Endothelial cell of umbilical vein (primary cell): ENCODE measurements around the gene SKAP1. TPM values are rescaled to one million over a fixed set of nuclear protein-coding genes. Genes with fewer than 3 reads are reported as not detected.

Experiments used
- BruUV-seq: library from RNA; stranded (reverse); fragments of 400-500 nt; replicated peaks from 2 replicates; lab custom pipeline; 2021; lab: Mats Ljungman, UMichigan
- CTCF ChIA-PET: fragments of 300-600, 350-600 bp; sonication (Branson Sonifier 250); formaldehyde crosslinking; loops from one replicate; lab custom pipeline; 2021; ENCODE audit warnings: antibody characterized with exemption, inconsistent platforms; lab: Charles Lee
- POLR2A ChIA-PET: fragments of 300-600, 350-600 bp; sonication (Branson Sonifier 250); formaldehyde crosslinking; loops from one replicate; lab custom pipeline; 2021; ENCODE audit warnings: antibody characterized with exemption, inconsistent platforms; lab: Charles Lee
- DNase-seq: peaks from one replicate; pipeline ENCODE4 v3.0.0-alpha.2; 2011; ENCODE audit warnings: low read depth, low spot score
- FAIRE-seq: peaks from 2 replicates; lab custom pipeline; 2011; peaks lifted over from hg19 to GRCh38; lab: Jason Lieb, UNC
- H2AFZ ChIP-seq: 2 replicates; pipeline ENCODE4 v1.6.0; 2012; ENCODE audit warnings: low read depth, low read length, control low read depth, inconsistent platforms
- H3K27ac ChIP-seq: 2 replicates; pipeline ENCODE4 v1.5.1; 2011; ENCODE audit warnings: low read depth, mild to moderate bottlenecking, control low read depth, low read length, moderate library complexity; ENCODE audit not compliant: insufficient read depth
- H3K27me3 ChIP-seq, 2 experiments: 2 replicates each; pipeline versions ENCODE4 v1.6.0 to v1.6.1; 2011; ENCODE audit warnings: low read length in 2 of 2, mixed read lengths in 1 of 2; ENCODE audit not compliant: control insufficient read depth in 2 of 2, insufficient read depth in 2 of 2
- H3K36me3 ChIP-seq, 2 experiments: 2 replicates in 1 of 2; 3 replicates in 1 of 2; pipeline ENCODE4 v1.5.1; 2011; ENCODE audit warnings: low read length in 2 of 2, mild to moderate bottlenecking in 1 of 2, moderate library complexity in 1 of 2; ENCODE audit not compliant: control insufficient read depth in 2 of 2, insufficient read depth in 2 of 2; ENCODE audit errors: extremely low read depth in 1 of 2
- H3K4me1 ChIP-seq: 3 replicates; pipeline ENCODE4 v1.5.1; 2011; ENCODE audit warnings: mild to moderate bottlenecking, low read length; ENCODE audit not compliant: control insufficient read depth, insufficient read depth; ENCODE audit errors: extremely low read depth
- H3K4me2 ChIP-seq: 2 replicates; pipeline ENCODE4 v1.6.1; 2011; ENCODE audit warnings: low read length, control low read depth, mixed read lengths; ENCODE audit not compliant: insufficient read depth
- H3K4me3 ChIP-seq, 3 experiments: fragments of 200-600 bp in 1 of 3; sonication (generic), shearing (Covaris generic) in 1 of 3; replicated peaks in 1 of 3; 2 replicates each; pipeline ENCODE4 v1.5.1; 2011 to 2016; ENCODE audit warnings: control low read depth in 3 of 3, low read length in 3 of 3, mild to moderate bottlenecking in 2 of 3, inconsistent platforms in 1 of 3, low read depth in 1 of 3, moderate library complexity in 1 of 3; ENCODE audit not compliant: insufficient read depth in 1 of 3
- H3K79me2 ChIP-seq: 2 replicates; pipeline ENCODE4 v1.6.0; 2012; ENCODE audit warnings: low read length, inconsistent platforms; ENCODE audit not compliant: control insufficient read depth, insufficient read depth
- H3K9ac ChIP-seq: replicated peaks from 2 replicates; pipeline ENCODE3; 2011; ENCODE audit warnings: low read length, control low read depth; ENCODE audit not compliant: insufficient read depth; ENCODE audit errors: extremely low read depth
- H3K9me1 ChIP-seq: replicated peaks from 3 replicates; pipeline ENCODE4 v1.6.0; 2011; ENCODE audit warnings: mild to moderate bottlenecking, low read length; ENCODE audit not compliant: control insufficient read depth, insufficient read depth; ENCODE audit errors: extremely low read depth
- H3K9me3 ChIP-seq: replicated peaks from 2 replicates; pipeline ENCODE4 v1.5.1; 2012; ENCODE audit warnings: low read length, inconsistent platforms; ENCODE audit not compliant: control insufficient read depth, insufficient read depth
- H4K20me1 ChIP-seq: replicated peaks from 2 replicates; pipeline ENCODE3; 2011; ENCODE audit warnings: mild to moderate bottlenecking, low read length; ENCODE audit not compliant: control insufficient read depth, insufficient read depth; ENCODE audit errors: extremely low read depth
- EZH2 ChIP-seq: IDR thresholded peaks from 2 replicates; pipeline ENCODE4 v1.6.1; 2012; ENCODE audit warnings: borderline replicate concordance, low read depth, mild to moderate bottlenecking, moderate library complexity, low read length, inconsistent platforms; ENCODE audit not compliant: severe bottlenecking
- FOS ChIP-seq: IDR thresholded peaks from 2 replicates; pipeline ENCODE4 v1.6.1; 2011; ENCODE audit warnings: mild to moderate bottlenecking, low read length, moderate library complexity, borderline replicate concordance; ENCODE audit not compliant: insufficient read depth
- GATA2 ChIP-seq: IDR thresholded peaks from 2 replicates; pipeline ENCODE4 v1.7.0; 2011; ENCODE audit warnings: low read depth, mild to moderate bottlenecking, moderate library complexity, mixed read lengths, low read length; ENCODE audit not compliant: insufficient read length, insufficient read depth
- JUN ChIP-seq: IDR thresholded peaks from 2 replicates; pipeline ENCODE4 v1.6.1; 2011; ENCODE audit warnings: borderline replicate concordance, low read depth; ENCODE audit not compliant: insufficient read length, insufficient read depth
- MYC ChIP-seq: IDR thresholded peaks from one replicate; pipeline ENCODE4 v1.6.1; 2011; ENCODE audit warnings: mild to moderate bottlenecking, low read depth, low read length
- POLR2A ChIP-seq: IDR thresholded peaks from 2 replicates; pipeline ENCODE4 v1.6.1; 2012; ENCODE audit warnings: low read depth, mild to moderate bottlenecking, control low read depth, low read length
- POLR2AphosphoS5 ChIP-seq: IDR thresholded peaks from 2 replicates; pipeline ENCODE4 v1.6.1; 2012; ENCODE audit warnings: low read depth, mild to moderate bottlenecking, control low read depth, low read length, moderate library complexity; ENCODE audit not compliant: insufficient read depth
- dilution Hi-C: fragments of 300-500 bp; cut with MboI; formaldehyde crosslinking; loops from one replicate; pipeline ENCODE4 v1.15.0; 2019; ENCODE audit warnings: low sequenced_read_pairs; ENCODE audit not compliant: extremely low pct_ligation_motif_present
- intact Hi-C: fragments of 100-400 bp; cut with micrococcal nuclease; formaldehyde crosslinking; loops from one replicate; pipeline ENCODE4 v1.10.0; 2022
- polyA plus RNA-seq, 4 experiments: library from polyadenylated mRNA; depleted of rRNA in 3 of 4; stranded (reverse) in 3 of 4; unstranded in 1 of 4; fragments of >200 nt; gene quantifications; 2 replicates each; pipeline versions ENCODE4 v1.2.1 to v1.2.3, GENCODE V29; 2011 to 2012; ENCODE audit warnings: missing spikeins in 1 of 4
- total RNA-seq: library from RNA; stranded (reverse); gene quantifications from 2 replicates; pipeline ENCODE4 v1.2.3, GENCODE V29; 2021
- TF ChIP-seq, protein P1 (sequence below): IDR thresholded peaks from 2 replicates; pipeline ENCODE4 v1.6.1; 2011; ENCODE audit not compliant: insufficient read depth, insufficient read length
- TF ChIP-seq, protein P2 (sequence below), 2 donors: IDR thresholded peaks; 1 replicate in 1 of 2; 2 replicates in 1 of 2; pipeline ENCODE4 v1.5.1; 2011; ENCODE audit warnings: low read length in 2 of 2, mild to moderate bottlenecking in 2 of 2, moderate library complexity in 2 of 2, control low read depth in 1 of 2, inconsistent platforms in 1 of 2, low read depth in 1 of 2; ENCODE audit not compliant: insufficient read depth in 1 of 2; ENCODE audit errors: extremely low read depth in 1 of 2

SKAP1 gene
- total and polyA plus RNA-seq, 2 donors (not counting 3 experiments of a cell fraction or from before 2014, with no cell fraction given), result 0.75 TPM; not detected in 1

- FAIRE-seq, result no peak
- H3K9ac ChIP-seq, result no peak overlapping the region
- ChIA-PET CTCF (interaction anchor here (0.7 to 3.4 kb wide), 6 partner anchors 10 to 43 kb away, joined by 3 to 23 read pairs (median 7); no protein-coding TSS in a partner anchor), POLR2A (no interaction called here)
- no peak overlapping the region for H3K27ac ChIP-seq
- intact Hi-C loops (no loop called here), dilution Hi-C loops (no loop called here)
- TF ChIP-seq, protein P1, sequence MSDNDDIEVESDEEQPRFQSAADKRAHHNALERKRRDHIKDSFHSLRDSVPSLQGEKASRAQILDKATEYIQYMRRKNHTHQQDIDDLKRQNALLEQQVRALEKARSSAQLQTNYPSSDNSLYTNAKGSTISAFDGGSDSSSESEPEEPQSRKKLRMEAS, result no peak
- TF ChIP-seq GATA2 (no peak), POLR2AphosphoS5 (no peak), EZH2 (no peak), JUN (no peak), POLR2A (no peak), MYC (no peak), FOS (no peak)
- TF ChIP-seq, protein P2, sequence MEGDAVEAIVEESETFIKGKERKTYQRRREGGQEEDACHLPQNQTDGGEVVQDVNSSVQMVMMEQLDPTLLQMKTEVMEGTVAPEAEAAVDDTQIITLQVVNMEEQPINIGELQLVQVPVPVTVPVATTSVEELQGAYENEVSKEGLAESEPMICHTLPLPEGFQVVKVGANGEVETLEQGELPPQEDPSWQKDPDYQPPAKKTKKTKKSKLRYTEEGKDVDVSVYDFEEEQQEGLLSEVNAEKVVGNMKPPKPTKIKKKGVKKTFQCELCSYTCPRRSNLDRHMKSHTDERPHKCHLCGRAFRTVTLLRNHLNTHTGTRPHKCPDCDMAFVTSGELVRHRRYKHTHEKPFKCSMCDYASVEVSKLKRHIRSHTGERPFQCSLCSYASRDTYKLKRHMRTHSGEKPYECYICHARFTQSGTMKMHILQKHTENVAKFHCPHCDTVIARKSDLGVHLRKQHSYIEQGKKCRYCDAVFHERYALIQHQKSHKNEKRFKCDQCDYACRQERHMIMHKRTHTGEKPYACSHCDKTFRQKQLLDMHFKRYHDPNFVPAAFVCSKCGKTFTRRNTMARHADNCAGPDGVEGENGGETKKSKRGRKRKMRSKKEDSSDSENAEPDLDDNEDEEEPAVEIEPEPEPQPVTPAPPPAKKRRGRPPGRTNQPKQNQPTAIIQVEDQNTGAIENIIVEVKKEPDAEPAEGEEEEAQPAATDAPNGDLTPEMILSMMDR (IDR thresholded peaks at IDR 0.05; ENCODE audit: extremely low read depth in 1 of 2, insufficient read depth in 1 of 2, low read depth in 1 of 2, low read length in 2 of 2), result no peak
- no peak for DNase-seq
- H3K79me2 ChIP-seq, result no peaks in the 10 kb centered on the region
- H3K9me3 ChIP-seq, result no peaks in the 10 kb centered on the region
- no peak overlapping the region for H3K4me2 ChIP-seq
- peaks cover 32% of the 10 kb centered on the region for H3K4me1 ChIP-seq
- H3K9me1 ChIP-seq, result no peaks in the 10 kb centered on the region
- BruUV-seq, result no TSS peak
- no peak overlapping the region for H2AFZ ChIP-seq
- no peaks in the 10 kb centered on the region for H3K27me3 ChIP-seq
- H3K36me3 ChIP-seq, result no peaks in the 10 kb centered on the region
- H3K4me3 ChIP-seq, result no peak overlapping the region
- H4K20me1 ChIP-seq, result no peaks in the 10 kb centered on the region
Observed at GRCh38 chr17:48293319-48294019, 136.5 kb downstream of the SKAP1 start.
